ENCODE results near the gene MPP3.

MPP3 gene

DNA sequence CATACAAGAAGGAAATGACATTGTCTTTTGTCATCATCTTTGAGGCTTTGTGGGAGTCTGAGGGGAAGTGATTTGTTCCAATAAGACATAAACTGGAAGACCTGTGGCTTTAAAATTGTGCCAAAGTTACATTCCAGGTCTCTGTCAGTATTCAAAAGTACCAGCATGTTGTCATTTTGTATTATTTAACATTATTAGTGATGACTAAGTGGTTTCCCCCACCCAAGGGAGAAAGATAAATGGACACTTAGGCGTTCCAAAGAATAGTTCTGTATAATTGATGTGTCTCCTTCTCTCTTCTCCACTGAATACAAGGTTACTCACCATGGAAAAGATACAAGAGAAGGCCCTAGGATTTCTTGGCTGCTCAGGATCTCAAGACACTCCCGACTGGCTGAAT, 48.9 kb downstream of the MPP3 start:
- Histone ChIP-seq H3K36me3 (replicated peaks; ENCODE audit: low read depth, low read length) (no peaks in the 10 kb centered on the region), H3K4me1 (ENCODE audit: low read length) (peaks cover 5% of the 10 kb centered on the region), H3K4me3 (ENCODE audit: low read length) (no peak overlapping the region), H3K27ac (ENCODE audit: low read length) (no peak overlapping the region), H2AFZ (ENCODE audit: low read depth, low read length) (no peak overlapping the region), H3K27me3 (ENCODE audit: low read depth, low read length) (peaks cover 45% of the 10 kb centered on the region), H3K9me3 (ENCODE audit: insufficient read depth, low read length) (no peaks in the 10 kb centered on the region), H4K20me1 (ENCODE audit: insufficient read depth, low read length) (no peaks in the 10 kb centered on the region), H3K79me2 (ENCODE audit: low read length) (no peaks in the 10 kb centered on the region), H3K4me2 (ENCODE audit: low read length) (no peak overlapping the region), H3K9ac (ENCODE audit: low read length) (no peak overlapping the region)
- TF ChIP-seq, protein P1, sequence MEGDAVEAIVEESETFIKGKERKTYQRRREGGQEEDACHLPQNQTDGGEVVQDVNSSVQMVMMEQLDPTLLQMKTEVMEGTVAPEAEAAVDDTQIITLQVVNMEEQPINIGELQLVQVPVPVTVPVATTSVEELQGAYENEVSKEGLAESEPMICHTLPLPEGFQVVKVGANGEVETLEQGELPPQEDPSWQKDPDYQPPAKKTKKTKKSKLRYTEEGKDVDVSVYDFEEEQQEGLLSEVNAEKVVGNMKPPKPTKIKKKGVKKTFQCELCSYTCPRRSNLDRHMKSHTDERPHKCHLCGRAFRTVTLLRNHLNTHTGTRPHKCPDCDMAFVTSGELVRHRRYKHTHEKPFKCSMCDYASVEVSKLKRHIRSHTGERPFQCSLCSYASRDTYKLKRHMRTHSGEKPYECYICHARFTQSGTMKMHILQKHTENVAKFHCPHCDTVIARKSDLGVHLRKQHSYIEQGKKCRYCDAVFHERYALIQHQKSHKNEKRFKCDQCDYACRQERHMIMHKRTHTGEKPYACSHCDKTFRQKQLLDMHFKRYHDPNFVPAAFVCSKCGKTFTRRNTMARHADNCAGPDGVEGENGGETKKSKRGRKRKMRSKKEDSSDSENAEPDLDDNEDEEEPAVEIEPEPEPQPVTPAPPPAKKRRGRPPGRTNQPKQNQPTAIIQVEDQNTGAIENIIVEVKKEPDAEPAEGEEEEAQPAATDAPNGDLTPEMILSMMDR (IDR thresholded peaks at IDR 0.05; ENCODE audit: low read depth, low read length) = no peak
- no peak for TF ChIP-seq EZH2phosphoT487 (IDR thresholded peaks at IDR 0.05; ENCODE audit: low read depth)

DNA sequence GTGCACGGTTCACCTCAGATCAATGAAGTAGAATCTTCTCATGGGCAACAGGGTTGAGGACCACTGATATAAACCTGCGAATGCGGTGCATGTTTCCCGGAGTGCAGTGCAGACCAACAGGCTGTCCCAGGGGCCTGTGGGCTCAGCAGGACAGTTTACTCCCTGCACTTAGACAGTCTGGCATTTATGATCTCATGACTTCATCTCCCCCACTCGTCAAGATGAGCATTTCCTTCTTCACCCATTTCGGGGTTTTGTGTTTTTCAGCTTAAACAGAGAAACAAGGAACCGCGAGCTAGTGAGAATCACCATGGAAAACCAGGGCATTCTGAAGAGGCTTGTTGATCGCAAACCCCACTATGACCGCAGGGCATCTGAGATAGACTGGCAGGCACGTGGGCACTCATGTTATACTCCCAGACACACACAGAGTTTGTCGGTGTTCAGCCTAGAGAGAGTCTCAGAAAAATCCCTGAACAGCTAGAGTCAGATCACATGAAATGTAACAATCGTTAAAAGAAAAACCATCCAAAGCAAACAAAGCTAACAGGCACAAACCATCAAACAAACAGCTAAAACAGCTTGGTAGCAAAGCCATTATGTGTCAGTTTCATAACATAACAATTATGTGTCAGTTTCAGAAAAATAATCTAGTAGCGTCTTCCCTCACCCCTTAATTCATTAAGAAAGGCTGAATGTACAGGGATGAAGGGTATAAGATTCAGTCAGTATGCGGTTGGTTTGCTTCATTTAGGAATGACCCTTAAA, 49.8 kb downstream of the MPP3 start:
- Histone ChIP-seq H3K9ac (ENCODE audit: low read length) (no peak overlapping the region), H3K36me3 (replicated peaks; ENCODE audit: low read depth, low read length) (no peaks in the 10 kb centered on the region), H3K4me2 (ENCODE audit: low read length) (no peak overlapping the region), H2AFZ (ENCODE audit: low read depth, low read length) (no peak overlapping the region), H3K27me3 (ENCODE audit: low read depth, low read length) (peaks cover 44% of the 10 kb centered on the region), H3K27ac (ENCODE audit: low read length) (no peak overlapping the region), H3K4me3 (ENCODE audit: low read length) (no peak overlapping the region), H4K20me1 (ENCODE audit: insufficient read depth, low read length) (no peaks in the 10 kb centered on the region), H3K79me2 (ENCODE audit: low read length) (no peaks in the 10 kb centered on the region), H3K4me1 (ENCODE audit: low read length) (peaks cover 5% of the 10 kb centered on the region), H3K9me3 (ENCODE audit: insufficient read depth, low read length) (no peaks in the 10 kb centered on the region)
- no peak for TF ChIP-seq EZH2phosphoT487 (IDR thresholded peaks at IDR 0.05; ENCODE audit: low read depth)
- TF ChIP-seq, protein P1 (IDR thresholded peaks at IDR 0.05; ENCODE audit: low read depth, low read length) = no peak

DNA sequence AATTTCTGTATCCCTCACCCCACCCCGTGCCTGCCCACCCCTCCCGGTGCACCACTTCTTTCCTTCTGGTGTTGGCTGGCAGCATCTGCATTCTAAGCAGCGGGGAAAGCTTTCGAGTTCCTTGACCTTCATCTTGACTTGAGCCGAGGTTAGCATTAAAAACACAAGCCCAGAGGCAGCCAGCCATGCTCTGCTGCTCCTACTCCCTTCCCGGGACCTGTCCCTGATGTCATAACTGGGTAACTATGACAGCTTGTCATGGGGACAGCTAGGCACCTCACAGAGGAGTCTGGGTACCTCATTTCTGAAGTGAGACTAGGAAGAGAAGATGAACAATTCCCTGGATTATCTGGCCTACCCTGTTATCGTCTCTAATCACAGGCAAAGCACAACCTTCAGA, 52.8 kb downstream of the MPP3 start, which contains the start of gene CFAP97D1:
CFAP97D1 (plus strand) TSS at position 301 of the 400 bp plus-strand sequence; CDS start at position 329, 28 bp downstream.
- Histone ChIP-seq H4K20me1 (ENCODE audit: insufficient read depth, low read length) (no peaks in the 10 kb centered on the region), H3K9me3 (ENCODE audit: insufficient read depth, low read length) (no peaks in the 10 kb centered on the region), H3K9ac (ENCODE audit: low read length) (peak within 1 kb of the TSS; percentile 73), H3K36me3 (replicated peaks; ENCODE audit: low read depth, low read length) (peaks cover 3% of the 10 kb centered on the region), H3K79me2 (ENCODE audit: low read length) (no peaks in the 10 kb centered on the region), H3K27ac (ENCODE audit: low read length) (no peak within 1 kb of the TSS), H2AFZ (ENCODE audit: low read depth, low read length) (peak within 1 kb of the TSS; percentile 92), H3K4me2 (ENCODE audit: low read length) (peak within 1 kb of the TSS; percentile 99), H3K27me3 (ENCODE audit: low read depth, low read length) (peaks cover 37% of the 10 kb centered on the region), H3K4me3 (ENCODE audit: low read length) (peak within 1 kb of the TSS; percentile 95), H3K4me1 (ENCODE audit: low read length) (peaks cover 5% of the 10 kb centered on the region)
- no peak for TF ChIP-seq EZH2phosphoT487 (IDR thresholded peaks at IDR 0.05; ENCODE audit: low read depth)
- TF ChIP-seq, protein P1 (IDR thresholded peaks at IDR 0.05; ENCODE audit: low read depth, low read length) = no peak

DNA sequence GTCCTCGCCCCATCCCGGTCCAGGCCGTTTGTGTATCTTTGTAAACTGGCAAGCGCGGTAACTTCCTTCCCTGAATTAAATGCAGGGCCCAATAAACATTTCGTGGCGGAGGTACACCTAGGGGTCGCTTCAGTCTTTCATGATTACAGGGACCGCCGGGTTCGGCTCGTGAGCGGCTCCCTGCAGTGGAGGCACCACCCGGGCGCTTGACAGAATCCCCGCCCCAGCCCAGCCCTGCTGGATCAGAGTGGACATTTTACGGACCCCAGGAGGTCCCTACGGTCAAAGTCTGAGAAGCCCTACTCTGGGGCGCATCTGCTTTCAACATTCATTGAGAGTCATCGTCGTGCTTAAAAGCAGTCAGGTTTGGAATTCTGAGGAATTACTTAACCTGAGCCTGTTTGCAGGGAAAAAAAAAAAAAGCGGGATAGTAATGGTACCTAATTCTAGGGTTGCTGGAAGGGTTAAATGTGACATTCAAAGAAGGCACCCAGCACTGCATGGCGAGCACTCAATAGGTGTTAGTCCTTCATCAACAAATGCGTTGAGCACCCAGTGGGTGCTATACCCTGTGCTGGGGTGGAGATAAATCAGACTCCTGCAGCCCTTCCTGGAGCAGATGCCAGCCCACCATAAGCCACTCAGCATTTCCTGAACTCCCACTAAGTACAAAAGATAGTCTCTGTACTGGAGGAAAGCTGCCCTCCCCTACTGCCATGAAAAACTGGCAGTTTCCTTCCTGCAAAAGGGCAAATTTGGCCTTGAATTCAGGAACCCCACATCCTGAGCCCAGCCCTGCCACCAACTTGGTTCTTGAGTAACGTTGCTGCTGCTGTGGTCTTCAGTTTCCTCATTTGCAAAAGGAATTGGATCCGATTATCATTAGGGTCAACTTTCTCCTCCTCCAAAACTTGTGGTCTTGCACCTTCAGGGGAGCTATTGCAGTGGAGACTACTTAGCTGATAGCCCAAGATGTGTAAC, 53.5 kb downstream of the MPP3 start:
- no peaks in the 10 kb centered on the region for H3K9me3 ChIP-seq (ENCODE audit: insufficient read depth, low read length)
- no peaks in the 10 kb centered on the region for H3K79me2 ChIP-seq (ENCODE audit: low read length)
- H3K4me1 ChIP-seq (ENCODE audit: low read length) = peaks cover 5% of the 10 kb centered on the region
- H3K27ac ChIP-seq (ENCODE audit: low read length) = no peak overlapping the region
- peak overlapping the region; percentile 99 for H3K4me2 ChIP-seq (ENCODE audit: low read length)
- H2AFZ ChIP-seq (ENCODE audit: low read depth, low read length) = peak overlapping the region; percentile 92
- H3K27me3 ChIP-seq (ENCODE audit: low read depth, low read length) = peaks cover 34% of the 10 kb centered on the region
- TF ChIP-seq EZH2phosphoT487 (IDR thresholded peaks at IDR 0.05; ENCODE audit: low read depth) = no peak
- TF ChIP-seq, protein P1 (IDR thresholded peaks at IDR 0.05; ENCODE audit: low read depth, low read length) = peak; percentile 28; the same call in 1 of the 2 replicates
- no peaks in the 10 kb centered on the region for H4K20me1 ChIP-seq (ENCODE audit: insufficient read depth, low read length)
- H3K36me3 ChIP-seq (replicated peaks; ENCODE audit: low read depth, low read length) = peaks cover 4% of the 10 kb centered on the region
- peak overlapping the region; percentile 73 for H3K9ac ChIP-seq (ENCODE audit: low read length)
- H3K4me3 ChIP-seq (ENCODE audit: low read length) = peak overlapping the region; percentile 95
